ENCODE measurements around the gene DISP2. TPM values are rescaled to one million over a fixed set of nuclear protein-coding genes. Genes with fewer than 3 reads are reported as not detected.

The DISP2 gene
- total and polyA plus RNA-seq, 2 donors, result 0.27 to 0.63 TPM

DNA sequence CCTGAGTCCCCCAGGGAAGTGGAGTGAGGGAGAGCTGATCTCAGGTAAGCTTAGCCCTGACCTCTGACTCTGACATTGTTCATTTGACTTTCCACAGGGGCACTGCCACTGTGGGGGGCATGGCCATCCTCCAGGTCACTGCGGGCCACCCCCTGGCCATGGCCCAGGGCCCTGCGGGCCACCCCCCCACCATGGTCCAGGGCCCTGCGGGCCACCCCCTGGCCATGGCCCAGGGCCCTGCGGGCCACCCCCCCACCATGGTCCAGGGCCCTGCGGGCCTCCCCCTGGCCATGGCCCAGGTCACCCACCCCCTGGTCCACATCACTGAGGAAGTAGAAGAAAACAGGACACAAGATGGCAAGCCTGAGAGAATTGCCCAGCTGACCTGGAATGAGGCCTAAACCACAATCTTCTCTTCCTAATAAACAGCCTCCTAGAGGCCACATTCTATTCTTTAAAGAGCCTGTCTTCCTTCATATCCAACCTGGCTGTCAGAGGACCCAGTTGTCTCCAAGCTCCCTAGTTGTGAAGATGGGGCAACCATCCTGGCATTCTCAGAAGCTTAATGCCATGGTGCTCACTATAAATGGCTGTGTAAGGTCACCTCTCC is 1.9 kb upstream of the DISP2 start:
- no peak for DNase-seq (ENCODE audit: extremely low spot score)
- WGBS, result 89% methylated on average over 5 of the region's 5 CpGs
- Histone ChIP-seq H3K4me1 (ENCODE audit: insufficient read depth) (no peaks in the 10 kb centered on the region), H3K4me3 (ENCODE audit: low read depth, low read length) (no peak overlapping the region), H3K36me3 (ENCODE audit: insufficient read depth) (no peaks in the 10 kb centered on the region), H3K27ac (ENCODE audit: low read depth) (no peak overlapping the region)

- WGBS, result 76% methylated on average over 1 of the region's 1 CpG
- Histone ChIP-seq H3K27ac (ENCODE audit: low read depth) (no peak overlapping the region), H3K4me1 (ENCODE audit: insufficient read depth) (no peaks in the 10 kb centered on the region), H3K4me3 (ENCODE audit: low read depth, low read length) (no peak overlapping the region), H3K36me3 (ENCODE audit: insufficient read depth) (no peaks in the 10 kb centered on the region)
- no peak for DNase-seq (ENCODE audit: extremely low spot score)
Measured at GRCh38 chr15:40357246-40357645, 773 bp upstream of the DISP2 start.

- 11% methylated on average over 31 of the region's 31 CpGs for WGBS
- no peak for DNase-seq (ENCODE audit: extremely low spot score)
Measured at GRCh38 chr15:40358471-40359353, 693 bp downstream of the DISP2 start.

GRCh38 chr15:40360015-40360414 is 2.0 kb downstream of the DISP2 start:
- no peak overlapping the region for H3K4me3 ChIP-seq (ENCODE audit: low read depth, low read length)
- H3K4me1 ChIP-seq (ENCODE audit: insufficient read depth), result no peaks in the 10 kb centered on the region
- no peak for DNase-seq (ENCODE audit: extremely low spot score)
- no peak overlapping the region for H3K27ac ChIP-seq (ENCODE audit: low read depth)
- 91% methylated on average over 4 of the region's 4 CpGs for WGBS
- no peaks in the 10 kb centered on the region for H3K36me3 ChIP-seq (ENCODE audit: insufficient read depth)

More at GRCh38 chr15:40358471-40359353, 693 bp downstream of the DISP2 start:
- Histone ChIP-seq H3K27ac (ENCODE audit: low read depth) (no peak overlapping the region), H3K36me3 (ENCODE audit: insufficient read depth) (no peaks in the 10 kb centered on the region), H3K4me3 (ENCODE audit: low read depth, low read length) (peak overlapping the region; percentile 52), H3K4me1 (ENCODE audit: insufficient read depth) (no peaks in the 10 kb centered on the region)

DNA sequence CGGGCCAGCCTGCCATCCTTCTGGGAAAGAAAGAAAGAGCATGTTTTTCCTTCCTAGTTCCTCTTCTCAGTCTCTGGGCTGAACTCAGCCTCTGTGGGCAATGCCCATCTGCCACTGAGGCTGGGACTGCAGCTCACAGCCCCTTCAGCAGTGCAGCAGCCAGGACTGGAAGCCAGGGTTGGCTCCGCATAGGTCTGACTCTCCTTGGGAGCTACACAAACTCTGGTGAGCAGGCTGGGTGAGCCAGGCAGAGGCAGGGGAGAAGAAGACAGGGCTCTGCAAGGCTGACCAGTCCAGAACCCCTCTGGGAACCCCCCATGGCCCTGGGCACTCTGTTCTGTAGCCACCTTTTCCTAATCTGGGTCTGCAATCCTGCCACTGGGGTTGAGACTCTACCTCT is 3.6 kb downstream of the DISP2 start:
- WGBS, result 82% methylated on average over 2 of the region's 2 CpGs
- H3K27ac ChIP-seq (ENCODE audit: low read depth), result no peak overlapping the region
- H3K4me1 ChIP-seq (ENCODE audit: insufficient read depth), result no peaks in the 10 kb centered on the region
- H3K4me3 ChIP-seq (ENCODE audit: low read depth, low read length), result no peak overlapping the region
- no peak for DNase-seq (ENCODE audit: extremely low spot score)
- H3K36me3 ChIP-seq (ENCODE audit: insufficient read depth), result no peaks in the 10 kb centered on the region

GRCh38 chr15:40363611-40364010 is 5.6 kb downstream of the DISP2 start:
- DNase-seq (ENCODE audit: extremely low spot score), result no peak
- no peak overlapping the region for H3K27ac ChIP-seq (ENCODE audit: low read depth)
- WGBS, result 69% methylated on average over 8 of the region's 8 CpGs
- no peak overlapping the region for H3K4me3 ChIP-seq (ENCODE audit: low read depth, low read length)
- no peaks in the 10 kb centered on the region for H3K36me3 ChIP-seq (ENCODE audit: insufficient read depth)
- no peaks in the 10 kb centered on the region for H3K4me1 ChIP-seq (ENCODE audit: insufficient read depth)

DNA sequence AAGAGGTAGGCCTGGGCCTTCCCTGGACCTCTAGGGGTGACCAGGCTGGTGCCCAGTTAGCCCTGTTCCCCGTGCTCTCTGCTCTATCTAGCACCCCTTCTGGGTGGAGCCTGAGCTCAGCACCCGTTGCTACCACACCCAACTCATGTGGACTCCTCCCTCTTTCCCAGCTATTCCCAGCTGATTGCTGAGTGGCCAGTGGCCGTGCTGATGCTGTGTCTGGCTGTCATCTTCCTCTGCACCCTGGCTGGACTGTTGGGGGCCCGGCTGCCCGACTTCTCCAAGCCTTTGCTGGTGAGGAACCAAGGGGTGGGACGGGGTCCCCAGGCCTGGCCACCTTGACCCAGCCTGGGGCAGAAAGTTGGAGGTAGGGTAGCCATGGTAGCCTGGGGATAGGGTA is 6.2 kb downstream of the DISP2 start:
- Histone ChIP-seq H3K4me3 (ENCODE audit: low read depth, low read length) (no peak overlapping the region), H3K27ac (ENCODE audit: low read depth) (no peak overlapping the region), H3K4me1 (ENCODE audit: insufficient read depth) (no peaks in the 10 kb centered on the region), H3K36me3 (ENCODE audit: insufficient read depth) (no peaks in the 10 kb centered on the region)
- WGBS, result 66% methylated on average over 6 of the region's 6 CpGs
- no peak for DNase-seq (ENCODE audit: extremely low spot score)

DNA sequence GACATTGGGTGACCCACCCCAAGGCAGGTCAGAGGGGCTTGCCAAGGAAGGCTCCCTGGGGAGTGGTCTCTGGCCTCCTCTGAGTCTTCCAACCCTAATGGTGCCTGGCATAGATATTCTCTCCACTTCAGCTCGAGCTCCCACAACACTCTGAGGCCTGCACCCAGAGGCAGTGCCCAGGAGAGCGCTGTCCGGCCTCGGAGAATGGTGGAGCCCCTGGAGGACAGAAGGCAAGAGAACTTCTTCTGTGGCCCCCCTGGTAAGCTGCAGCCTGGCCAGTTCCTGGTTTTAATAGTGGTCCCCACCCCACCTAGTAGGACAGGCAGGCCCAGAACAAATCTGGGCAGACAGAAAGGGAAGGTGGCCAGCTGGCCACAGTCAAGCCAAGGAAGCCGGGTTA is 7.0 kb downstream of the DISP2 start:
- H3K36me3 ChIP-seq (ENCODE audit: insufficient read depth), result no peaks in the 10 kb centered on the region
- H3K4me3 ChIP-seq (ENCODE audit: low read depth, low read length), result no peak overlapping the region
- DNase-seq (ENCODE audit: extremely low spot score), result no peak
- H3K27ac ChIP-seq (ENCODE audit: low read depth), result no peak overlapping the region
- 88% methylated on average over 5 of the region's 5 CpGs for WGBS
- no peaks in the 10 kb centered on the region for H3K4me1 ChIP-seq (ENCODE audit: insufficient read depth)

DNA sequence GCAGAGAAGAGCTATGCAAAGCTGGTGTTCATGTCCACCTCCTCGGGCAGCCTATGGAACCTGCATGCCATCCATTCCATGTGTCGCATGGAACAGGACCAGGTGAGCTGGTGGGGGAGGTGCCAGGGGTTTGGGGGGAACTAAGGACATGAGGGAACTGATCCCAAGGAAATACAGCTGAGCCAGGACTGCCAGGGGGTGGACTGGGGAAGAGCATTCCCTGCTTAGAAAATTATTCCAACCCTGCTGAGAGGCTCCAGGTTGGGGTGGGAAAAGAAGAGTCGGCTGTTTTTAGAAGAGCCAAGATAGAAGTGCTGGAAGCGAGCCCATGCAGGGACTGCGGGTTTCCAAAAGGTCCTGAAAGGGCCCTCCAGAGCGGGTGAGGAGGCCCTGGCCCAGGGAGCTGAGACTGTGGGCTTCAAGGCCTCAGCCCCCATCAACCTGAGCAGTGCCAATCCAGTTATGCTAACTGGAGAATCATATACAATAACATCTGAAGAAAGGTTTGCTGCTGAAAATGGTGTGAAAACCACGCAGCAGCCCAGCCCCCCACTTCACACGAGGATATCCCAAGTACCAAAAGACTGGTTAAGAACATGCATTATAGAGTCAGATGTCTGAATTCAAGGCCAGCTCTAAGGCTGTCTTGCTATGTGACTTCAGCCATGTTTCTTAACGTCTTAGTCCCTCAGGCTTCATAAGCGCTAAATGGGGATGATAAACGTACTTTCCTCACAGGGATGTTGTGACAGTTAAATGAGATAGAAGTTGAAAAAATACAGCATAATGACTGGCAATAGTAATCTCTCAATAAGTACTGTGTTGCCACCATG is 7.8 kb downstream of the DISP2 start:
- WGBS, result 85% methylated on average over 11 of the region's 11 CpGs
- Histone ChIP-seq H3K4me1 (ENCODE audit: insufficient read depth) (no peaks in the 10 kb centered on the region), H3K4me3 (ENCODE audit: low read depth, low read length) (no peak overlapping the region), H3K27ac (ENCODE audit: low read depth) (no peak overlapping the region), H3K36me3 (ENCODE audit: insufficient read depth) (no peaks in the 10 kb centered on the region)
- DNase-seq (ENCODE audit: extremely low spot score), result no peak

DNA sequence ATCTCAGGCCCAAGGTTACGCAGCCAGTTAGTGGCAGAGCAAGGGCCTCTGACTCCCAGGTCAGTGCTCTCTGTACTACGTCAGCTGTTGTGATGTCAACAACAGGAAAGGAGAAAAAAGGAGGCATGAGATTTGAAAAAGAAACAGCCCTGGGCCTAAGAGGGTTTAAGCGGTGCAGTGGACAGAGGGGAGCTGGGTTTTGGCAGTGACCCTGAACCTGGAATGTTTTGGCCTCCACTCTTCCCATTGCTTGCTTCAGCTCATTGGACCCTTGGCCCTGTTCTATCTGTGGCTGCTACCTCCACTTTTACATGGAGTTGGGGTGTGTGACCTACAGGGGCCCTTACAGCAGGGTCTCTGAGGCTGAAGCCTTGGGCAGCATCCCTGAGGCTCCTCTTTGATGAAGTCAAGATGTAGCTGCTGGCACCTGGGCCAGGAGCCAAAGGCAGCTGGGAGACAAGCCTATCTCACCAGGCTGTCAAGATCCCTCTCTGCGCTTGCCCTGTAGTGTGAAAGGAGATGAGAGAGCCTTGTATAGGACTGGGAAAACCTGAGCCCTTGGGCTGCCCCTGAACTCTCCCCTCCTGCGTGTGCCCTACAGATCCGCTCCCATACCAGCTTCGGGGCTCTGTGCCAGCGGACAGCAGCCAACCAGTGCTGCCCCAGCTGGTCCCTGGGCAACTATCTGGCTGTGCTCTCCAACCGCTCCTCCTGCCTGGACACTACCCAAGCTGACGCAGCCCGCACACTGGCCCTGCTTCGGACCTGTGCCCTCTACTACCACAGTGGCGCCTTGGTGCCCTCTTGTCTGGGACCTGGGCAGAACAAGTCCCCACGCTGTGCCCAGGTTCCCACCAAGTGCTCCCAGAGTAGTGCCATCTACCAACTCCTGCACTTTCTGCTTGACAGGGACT is 8.7 kb downstream of the DISP2 start:
- no peak for DNase-seq (ENCODE audit: extremely low spot score)
- Histone ChIP-seq H3K4me3 (ENCODE audit: low read depth, low read length) (no peak overlapping the region), H3K27ac (ENCODE audit: low read depth) (no peak overlapping the region), H3K36me3 (ENCODE audit: insufficient read depth) (no peaks in the 10 kb centered on the region), H3K4me1 (ENCODE audit: insufficient read depth) (no peaks in the 10 kb centered on the region)
- WGBS, result 75% methylated on average over 14 of the region's 14 CpGs

DNA sequence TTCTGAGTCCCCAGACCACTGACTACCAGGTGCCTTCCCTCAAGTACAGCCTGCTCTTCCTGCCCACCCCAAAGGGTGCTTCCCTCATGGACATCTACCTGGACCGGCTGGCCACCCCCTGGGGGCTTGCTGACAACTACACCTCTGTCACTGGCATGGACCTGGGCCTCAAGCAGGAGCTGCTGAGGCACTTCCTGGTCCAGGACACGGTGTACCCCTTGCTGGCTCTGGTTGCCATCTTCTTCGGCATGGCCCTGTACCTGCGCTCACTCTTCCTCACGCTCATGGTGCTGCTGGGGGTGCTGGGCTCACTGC is 9.3 kb downstream of the DISP2 start:
- WGBS, result 83% methylated on average over 5 of the region's 5 CpGs
- Histone ChIP-seq H3K4me1 (ENCODE audit: insufficient read depth) (no peaks in the 10 kb centered on the region), H3K27ac (ENCODE audit: low read depth) (no peak overlapping the region), H3K4me3 (ENCODE audit: low read depth, low read length) (no peak overlapping the region), H3K36me3 (ENCODE audit: insufficient read depth) (no peaks in the 10 kb centered on the region)
- DNase-seq (ENCODE audit: extremely low spot score), result no peak

DNA sequence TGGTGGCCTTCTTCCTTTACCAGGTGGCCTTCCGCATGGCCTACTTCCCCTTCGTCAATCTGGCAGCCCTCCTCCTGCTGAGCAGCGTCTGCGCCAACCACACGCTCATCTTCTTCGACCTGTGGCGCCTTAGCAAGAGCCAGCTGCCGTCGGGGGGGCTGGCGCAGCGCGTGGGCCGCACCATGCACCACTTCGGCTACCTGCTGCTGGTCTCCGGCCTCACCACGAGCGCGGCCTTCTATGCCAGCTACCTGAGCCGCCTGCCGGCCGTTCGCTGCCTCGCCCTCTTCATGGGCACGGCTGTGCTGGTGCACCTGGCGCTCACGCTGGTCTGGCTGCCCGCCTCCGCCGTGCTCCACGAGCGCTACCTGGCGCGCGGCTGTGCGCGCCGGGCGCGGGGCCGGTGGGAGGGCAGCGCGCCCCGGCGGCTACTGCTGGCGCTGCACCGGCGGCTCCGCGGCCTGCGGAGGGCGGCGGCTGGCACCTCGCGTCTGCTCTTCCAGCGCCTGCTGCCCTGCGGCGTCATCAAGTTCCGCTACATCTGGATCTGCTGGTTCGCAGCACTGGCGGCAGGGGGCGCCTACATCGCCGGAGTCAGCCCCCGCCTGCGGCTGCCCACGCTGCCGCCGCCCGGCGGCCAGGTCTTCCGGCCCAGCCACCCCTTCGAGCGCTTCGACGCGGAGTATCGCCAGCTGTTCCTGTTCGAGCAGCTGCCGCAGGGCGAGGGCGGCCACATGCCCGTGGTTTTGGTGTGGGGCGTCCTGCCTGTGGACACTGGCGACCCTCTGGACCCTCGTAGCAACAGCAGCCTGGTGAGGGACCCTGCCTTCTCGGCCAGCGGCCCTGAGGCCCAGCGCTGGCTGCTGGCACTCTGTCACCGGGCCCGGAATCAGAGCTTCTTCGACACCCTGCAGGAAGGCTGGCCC is 9.9 kb downstream of the DISP2 start:
- Histone ChIP-seq H3K36me3 (ENCODE audit: insufficient read depth) (no peaks in the 10 kb centered on the region), H3K4me3 (ENCODE audit: low read depth, low read length) (peak overlapping the region; percentile 10), H3K27ac (ENCODE audit: low read depth) (no peak overlapping the region), H3K4me1 (ENCODE audit: insufficient read depth) (no peaks in the 10 kb centered on the region)
- peak; percentile 39 for DNase-seq (ENCODE audit: extremely low spot score)
- 13% methylated on average over 91 of the region's 91 CpGs for WGBS
